GM21381 (cell line): ENCODE measurements around the gene ELP4.

Experiments used
- ATAC-seq: cut with Tn5 transposase; IDR thresholded peaks from one replicate; pipeline ENCODE4 v1.9.1; 2021; ENCODE audit warnings: mild to moderate bottlenecking, moderate library complexity; ENCODE audit not compliant: unreplicated experiment

ELP4 gene

GRCh38 chr11:31797190-31798056, 287.9 kb downstream of the ELP4 start:
- ATAC-seq: no peak

- no peak for ATAC-seq
These were observed 288.5 kb downstream of the ELP4 start for GRCh38 chr11:31798057-31798553.

- no peak for ATAC-seq
These were observed 289.2 kb downstream of the ELP4 start for GRCh38 chr11:31798554-31799434.

- no peak for ATAC-seq
These were observed 290.1 kb downstream of the ELP4 start for GRCh38 chr11:31799435-31800397.

GRCh38 chr11:31800398-31801265, 291.1 kb downstream of the ELP4 start:
- no peak for ATAC-seq

GRCh38 chr11:31801298-31801702, 291.7 kb downstream of the ELP4 start:
- ATAC-seq: no peak

GRCh38 chr11:31802000-31802551, 292.5 kb downstream of the ELP4 start:
- ATAC-seq: no peak

GRCh38 chr11:31802609-31802989, 293.0 kb downstream of the ELP4 start:
- no peak for ATAC-seq

GRCh38 chr11:31802990-31803812, 293.6 kb downstream of the ELP4 start:
- ATAC-seq: no peak

GRCh38 chr11:31803813-31804311, 294.3 kb downstream of the ELP4 start:
- no peak for ATAC-seq

- no peak for ATAC-seq
These were observed 294.9 kb downstream of the ELP4 start for GRCh38 chr11:31804312-31805036.

- ATAC-seq: no peak
These were observed 295.6 kb downstream of the ELP4 start for GRCh38 chr11:31805037-31805628.

GRCh38 chr11:31805629-31806185, 296.1 kb downstream of the ELP4 start:
- ATAC-seq: no peak

- no peak for ATAC-seq
These were observed 296.8 kb downstream of the ELP4 start for GRCh38 chr11:31806186-31806927.

GRCh38 chr11:31806928-31807798, 297.6 kb downstream of the ELP4 start:
- ATAC-seq: no peak
